Activated naive CD8-positive, alpha-beta T cell treated with anti-CD3 and anti-CD28 coated beads for 36 hours (primary cell): ENCODE measurements around the gene MAGEF1. TPM values are rescaled to one million over a fixed set of nuclear protein-coding genes. Genes with fewer than 3 reads are reported as not detected.

Source experiments
- DNase-seq: peaks from one replicate; pipeline ENCODE4 v3.0.0; 2021
- H3K27ac Mint-ChIP-seq: one replicate; pipeline ENCODE4 v1.8.0; 2022; ENCODE audit warnings: mild to moderate bottlenecking, moderate library complexity, mixed read lengths
- H3K27me3 Mint-ChIP-seq: one replicate; pipeline ENCODE4 v1.8.0; 2022; ENCODE audit warnings: mild to moderate bottlenecking, mixed read lengths
- H3K36me3 Mint-ChIP-seq: one replicate; pipeline ENCODE4 v1.8.0; 2021; ENCODE audit warnings: mild to moderate bottlenecking, mixed read lengths
- H3K4me1 Mint-ChIP-seq: one replicate; pipeline ENCODE4 v1.8.0; 2021; ENCODE audit warnings: mixed read lengths
- H3K4me3 Mint-ChIP-seq: one replicate; pipeline ENCODE4 v1.8.0; 2022; ENCODE audit warnings: mild to moderate bottlenecking, moderate library complexity, mixed read lengths
- H3K9me3 Mint-ChIP-seq: one replicate; pipeline ENCODE4 v1.8.0; 2022; ENCODE audit warnings: mixed read lengths
- total RNA-seq, 2 experiments: library from RNA; stranded (reverse); gene quantifications; one replicate each; pipeline ENCODE4 v1.2.3, GENCODE V29; 2021

MAGEF1 gene
- total RNA-seq, 2 experiments from 2014 or later = 22.5 to 26.9 TPM

DNA sequence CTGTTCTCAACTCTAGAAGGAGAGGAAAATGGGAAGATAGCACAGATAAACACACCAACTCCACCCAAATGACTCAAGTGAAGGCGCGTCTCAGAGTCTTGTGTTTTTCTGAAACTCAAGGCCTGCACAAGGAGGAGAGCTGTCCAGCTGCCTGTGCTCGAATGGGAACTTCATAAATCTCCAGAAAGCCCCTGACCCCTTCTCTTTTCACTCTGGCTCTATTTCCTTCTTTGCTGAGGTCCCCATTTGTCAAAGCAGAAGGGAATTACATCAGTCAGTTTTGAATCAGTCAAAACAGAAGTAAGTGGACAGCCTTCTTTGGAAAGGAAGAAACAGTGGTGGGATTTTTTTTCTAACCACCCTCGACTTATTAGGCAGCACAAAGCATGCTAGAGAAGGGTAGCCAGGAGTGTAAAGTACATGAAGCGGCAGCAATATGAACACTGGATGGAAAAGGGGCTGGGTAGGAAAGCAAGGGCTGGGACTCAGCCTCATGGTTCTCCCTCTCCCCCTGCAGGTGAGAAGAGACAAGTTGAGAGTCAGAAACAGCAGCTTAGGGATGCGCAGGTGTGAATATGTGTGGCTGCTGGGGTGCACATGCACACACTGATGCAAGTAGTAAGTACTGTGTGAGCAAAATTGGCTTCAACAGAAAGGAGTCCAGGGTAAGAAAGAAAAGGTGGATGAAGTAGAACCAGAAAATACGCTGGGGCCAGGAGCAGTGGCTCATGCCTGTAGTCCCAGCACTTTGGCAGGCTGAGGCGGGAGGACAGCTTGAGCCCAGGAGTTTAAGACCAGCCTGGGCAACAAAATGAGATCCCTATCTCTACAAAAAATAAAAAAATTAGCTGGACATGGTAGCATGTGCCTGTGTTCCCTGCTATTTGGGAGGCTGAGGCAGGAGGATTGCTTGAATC, 36.6 kb upstream of the MAGEF1 start:
- no peaks in the 10 kb centered on the region for H3K9me3 Mint-ChIP-seq
- no peak overlapping the region for H3K4me3 Mint-ChIP-seq
- peaks cover 25% of the 10 kb centered on the region for H3K27me3 Mint-ChIP-seq
- H3K4me1 Mint-ChIP-seq = no peaks in the 10 kb centered on the region
- no peak overlapping the region for H3K27ac Mint-ChIP-seq
- H3K36me3 Mint-ChIP-seq = no peaks in the 10 kb centered on the region
- no peak for DNase-seq

GRCh38 chr3:184746131-184747120, 34.6 kb upstream of the MAGEF1 start:
- no peaks in the 10 kb centered on the region for H3K36me3 Mint-ChIP-seq
- H3K4me1 Mint-ChIP-seq = no peaks in the 10 kb centered on the region
- no peak for DNase-seq
- H3K27ac Mint-ChIP-seq = no peak overlapping the region
- H3K4me3 Mint-ChIP-seq = no peak overlapping the region
- no peaks in the 10 kb centered on the region for H3K9me3 Mint-ChIP-seq
- H3K27me3 Mint-ChIP-seq = peaks cover 21% of the 10 kb centered on the region

DNA sequence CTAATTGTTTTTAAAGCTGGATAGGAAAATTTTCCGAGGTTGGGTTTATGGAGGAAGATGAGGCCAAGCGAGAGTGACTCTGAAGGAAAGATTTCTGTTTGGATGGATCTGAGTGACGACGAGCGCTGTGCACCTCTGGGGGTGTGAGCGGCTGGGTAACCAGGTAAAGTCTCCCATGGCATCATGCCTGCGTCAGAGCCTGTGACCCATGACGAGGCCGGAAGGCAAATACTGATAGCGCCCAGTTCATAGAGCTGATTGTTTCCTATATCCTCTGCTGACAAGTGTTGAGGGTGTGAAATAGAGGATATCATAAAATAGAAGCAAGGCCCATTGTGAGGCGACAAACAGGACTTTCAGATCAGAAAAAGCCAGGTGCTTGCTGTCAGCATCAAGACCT, 33.7 kb upstream of the MAGEF1 start:
- H3K4me1 Mint-ChIP-seq = no peaks in the 10 kb centered on the region
- H3K36me3 Mint-ChIP-seq = no peaks in the 10 kb centered on the region
- DNase-seq = no peak
- H3K27me3 Mint-ChIP-seq = peaks cover 21% of the 10 kb centered on the region
- no peak overlapping the region for H3K27ac Mint-ChIP-seq
- H3K4me3 Mint-ChIP-seq = no peak overlapping the region
- no peaks in the 10 kb centered on the region for H3K9me3 Mint-ChIP-seq

DNA sequence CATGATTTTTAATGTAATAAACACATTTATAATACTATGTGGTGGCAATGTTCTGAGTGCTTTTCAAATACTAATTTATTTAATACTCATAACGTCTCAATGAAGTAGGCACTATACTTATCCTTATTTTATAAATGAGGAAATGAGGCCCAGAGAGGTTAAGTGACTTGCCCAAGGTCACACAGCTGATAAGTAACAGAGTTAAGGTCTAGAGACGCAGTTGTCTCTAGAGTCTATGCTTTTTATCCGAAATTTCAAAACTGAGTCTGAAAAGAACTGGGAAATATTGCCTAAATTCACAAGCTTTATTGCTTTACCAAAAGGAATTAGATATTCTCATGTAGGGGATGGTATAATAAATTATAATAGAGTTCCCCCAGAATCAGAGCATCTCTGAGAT, 31.4 kb upstream of the MAGEF1 start:
- peaks cover 4% of the 10 kb centered on the region for H3K4me1 Mint-ChIP-seq
- peaks cover 6% of the 10 kb centered on the region for H3K27me3 Mint-ChIP-seq
- no peaks in the 10 kb centered on the region for H3K9me3 Mint-ChIP-seq
- no peak overlapping the region for H3K27ac Mint-ChIP-seq
- no peak for DNase-seq
- no peaks in the 10 kb centered on the region for H3K36me3 Mint-ChIP-seq
- no peak overlapping the region for H3K4me3 Mint-ChIP-seq

DNA sequence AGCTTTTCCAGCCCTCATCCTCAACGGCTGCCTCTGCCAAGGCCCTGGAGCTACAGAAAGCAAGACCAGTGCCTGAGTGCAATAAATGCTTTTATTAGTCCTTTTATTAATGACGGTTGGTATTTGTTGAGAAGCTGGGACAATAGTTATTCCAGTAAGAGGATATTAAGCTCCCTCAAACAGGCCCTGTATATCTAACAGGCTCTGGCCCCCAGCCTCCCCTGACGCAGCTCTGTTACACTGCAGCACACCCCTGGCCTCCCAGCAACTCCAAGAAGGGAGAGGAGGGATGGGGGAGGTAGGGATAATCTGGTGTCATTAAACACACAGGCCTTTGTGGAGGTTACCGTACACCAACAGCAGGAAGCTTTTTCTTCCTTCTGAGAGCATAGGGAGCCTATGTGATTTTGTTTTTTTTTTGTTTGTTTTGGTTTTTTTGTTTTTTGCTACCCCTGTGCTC, 30.8 kb upstream of the MAGEF1 start:
- H3K27me3 Mint-ChIP-seq = peaks cover 3% of the 10 kb centered on the region
- no peak overlapping the region for H3K27ac Mint-ChIP-seq
- H3K4me3 Mint-ChIP-seq = no peak overlapping the region
- H3K36me3 Mint-ChIP-seq = no peaks in the 10 kb centered on the region
- peaks cover 4% of the 10 kb centered on the region for H3K4me1 Mint-ChIP-seq
- no peaks in the 10 kb centered on the region for H3K9me3 Mint-ChIP-seq
- DNase-seq = no peak

DNA sequence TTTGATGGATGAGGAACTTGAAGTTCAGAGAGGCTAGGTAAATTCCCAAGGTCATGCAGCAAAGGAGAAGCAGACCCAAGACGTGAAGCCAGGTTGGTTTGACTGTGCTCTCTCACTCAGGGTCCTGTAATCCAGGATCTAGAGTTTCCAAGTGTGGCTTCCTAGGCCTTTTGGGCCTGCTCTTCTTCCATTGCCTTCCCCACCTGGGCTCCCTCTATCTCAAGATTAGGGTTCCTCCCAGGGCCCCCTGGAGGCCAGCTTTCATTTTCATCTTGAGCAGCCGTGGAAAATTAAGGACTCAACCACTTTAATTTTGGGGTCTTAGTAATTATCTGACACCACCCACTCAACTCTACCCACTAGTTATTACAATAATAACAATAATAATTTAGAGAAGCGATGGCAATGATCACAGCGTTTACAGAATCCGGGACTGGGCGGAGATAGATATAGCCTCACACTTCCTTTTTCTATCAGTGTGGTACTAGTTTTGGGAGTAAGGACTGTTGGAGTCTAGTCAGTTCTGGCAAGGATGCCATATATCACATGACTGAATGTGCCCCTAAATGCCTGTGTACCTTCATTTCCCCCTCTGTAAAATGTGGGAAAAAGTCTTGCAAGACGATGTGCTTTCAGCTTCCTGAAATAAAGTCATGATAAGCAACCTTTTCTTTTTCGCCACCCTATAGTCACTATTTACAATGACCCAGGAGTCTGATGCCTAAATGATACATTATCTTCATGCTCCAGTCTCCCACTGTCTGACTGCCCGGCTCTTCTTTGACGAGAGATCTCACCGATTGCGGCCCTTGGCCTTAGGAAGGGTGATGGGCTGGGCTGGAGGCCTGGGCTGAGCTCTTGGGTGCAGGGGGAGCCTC, 30.2 kb upstream of the MAGEF1 start:
- Mint-ChIP-seq H3K4me1 (peaks cover 4% of the 10 kb centered on the region), H3K36me3 (no peaks in the 10 kb centered on the region), H3K4me3 (no peak overlapping the region), H3K9me3 (no peaks in the 10 kb centered on the region), H3K27ac (no peak overlapping the region), H3K27me3 (peaks cover 3% of the 10 kb centered on the region)
- DNase-seq = no peak

- H3K27me3 Mint-ChIP-seq = no peaks in the 10 kb centered on the region
- no peak for DNase-seq
- no peaks in the 10 kb centered on the region for H3K36me3 Mint-ChIP-seq
- peaks cover 4% of the 10 kb centered on the region for H3K4me1 Mint-ChIP-seq
- no peak overlapping the region for H3K4me3 Mint-ChIP-seq
- H3K9me3 Mint-ChIP-seq = no peaks in the 10 kb centered on the region
- no peak overlapping the region for H3K27ac Mint-ChIP-seq
Measured at GRCh38 chr3:184741259-184741556, 29.3 kb upstream of the MAGEF1 start.

DNA sequence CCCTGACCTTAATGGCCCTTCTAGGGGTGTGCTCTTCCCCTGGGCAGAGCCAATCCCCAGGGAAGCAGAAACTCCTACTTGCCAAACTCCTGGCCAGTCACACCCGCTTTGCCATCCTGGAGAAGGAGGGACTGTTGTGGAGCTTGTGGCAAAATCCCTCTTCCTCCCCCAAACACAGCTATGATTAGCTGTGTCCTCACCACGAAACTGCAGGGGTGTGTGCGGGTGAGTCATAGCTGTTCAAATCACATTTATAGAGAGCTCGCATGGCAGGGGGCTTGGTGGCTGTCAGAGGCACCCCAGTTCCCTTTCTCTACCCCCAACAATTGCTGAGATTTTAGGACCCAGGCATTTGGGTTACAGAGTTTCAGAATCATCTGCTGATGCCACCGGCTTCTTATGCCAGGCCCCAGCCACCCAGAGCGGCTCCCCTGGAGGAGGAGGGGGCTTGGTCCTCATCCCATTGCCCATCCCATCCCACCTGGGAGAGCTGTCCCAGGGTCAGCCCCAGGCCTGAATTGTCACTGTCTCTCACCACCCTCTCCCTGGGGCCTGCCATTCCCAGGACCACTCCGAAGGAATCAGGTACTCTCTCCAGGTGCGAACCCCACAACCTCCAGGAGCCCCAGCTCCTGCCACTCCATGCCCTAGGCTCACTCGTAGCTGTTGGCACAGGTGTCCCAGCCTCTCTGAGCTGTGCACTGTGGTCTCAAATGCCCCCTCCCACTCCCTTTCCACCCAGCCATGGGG, 28.8 kb upstream of the MAGEF1 start:
- H3K27me3 Mint-ChIP-seq = no peaks in the 10 kb centered on the region
- H3K36me3 Mint-ChIP-seq = no peaks in the 10 kb centered on the region
- peak; percentile 8 for DNase-seq
- H3K27ac Mint-ChIP-seq = no peak overlapping the region
- H3K4me3 Mint-ChIP-seq = no peak overlapping the region
- no peaks in the 10 kb centered on the region for H3K9me3 Mint-ChIP-seq
- H3K4me1 Mint-ChIP-seq = peaks cover 4% of the 10 kb centered on the region

GRCh38 chr3:184739594-184740505, 28.0 kb upstream of the MAGEF1 start:
- Mint-ChIP-seq H3K4me3 (no peak overlapping the region), H3K27ac (no peak overlapping the region), H3K4me1 (peaks cover 4% of the 10 kb centered on the region), H3K9me3 (no peaks in the 10 kb centered on the region), H3K36me3 (no peaks in the 10 kb centered on the region), H3K27me3 (no peaks in the 10 kb centered on the region)
- no peak for DNase-seq

GRCh38 chr3:184738982-184739381, 27.1 kb upstream of the MAGEF1 start:
- no peak for DNase-seq

DNA sequence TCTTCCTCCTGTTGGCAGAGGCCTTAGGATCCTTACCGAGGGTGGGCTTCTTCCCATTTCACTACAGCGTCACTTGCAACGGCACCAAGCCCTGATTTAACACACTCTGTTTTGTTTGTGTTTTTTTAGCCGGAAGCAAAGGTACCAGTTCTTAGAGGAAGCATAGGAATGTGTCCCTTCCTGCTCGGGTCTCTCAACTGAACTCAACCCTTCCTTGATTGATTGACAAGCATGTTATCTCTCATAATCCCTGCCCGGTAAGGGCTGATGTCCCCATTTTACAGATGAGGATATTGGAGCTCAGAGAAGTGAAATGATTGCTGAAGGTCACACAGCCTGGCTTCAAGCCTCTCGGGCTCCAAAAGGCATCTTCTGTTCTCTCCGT, 26.6 kb upstream of the MAGEF1 start:
- no peak overlapping the region for H3K27ac Mint-ChIP-seq
- H3K36me3 Mint-ChIP-seq = no peaks in the 10 kb centered on the region
- no peak overlapping the region for H3K4me3 Mint-ChIP-seq
- H3K27me3 Mint-ChIP-seq = no peaks in the 10 kb centered on the region
- DNase-seq = no peak
- peaks cover 4% of the 10 kb centered on the region for H3K4me1 Mint-ChIP-seq
- H3K9me3 Mint-ChIP-seq = no peaks in the 10 kb centered on the region

More at GRCh38 chr3:184738982-184739381, 27.1 kb upstream of the MAGEF1 start:
- Mint-ChIP-seq H3K4me3 (no peak overlapping the region), H3K36me3 (no peaks in the 10 kb centered on the region), H3K27me3 (no peaks in the 10 kb centered on the region), H3K27ac (no peak overlapping the region), H3K9me3 (no peaks in the 10 kb centered on the region), H3K4me1 (peaks cover 4% of the 10 kb centered on the region)

- Mint-ChIP-seq H3K4me3 (no peak overlapping the region), H3K9me3 (no peaks in the 10 kb centered on the region), H3K36me3 (no peaks in the 10 kb centered on the region), H3K27me3 (no peaks in the 10 kb centered on the region), H3K4me1 (peaks cover 4% of the 10 kb centered on the region), H3K27ac (no peak overlapping the region)
- DNase-seq = no peak
Measured at GRCh38 chr3:184737641-184738505, 26.0 kb upstream of the MAGEF1 start.
